HCT116 (cell line): ENCODE measurements around the gene S100P. TPM values are rescaled to one million over a fixed set of nuclear protein-coding genes. Genes with fewer than 3 reads are reported as not detected.

Experiments
- ATAC-seq: fragments of 200-7000 bp; cut with Tn5 transposase; 2 replicates; pipeline ENCODE4 v1.9.1; 2020; ENCODE audit warnings: mild to moderate bottlenecking, moderate library complexity
- BruUV-seq: library from RNA; stranded (reverse); fragments of 400-500 nt; replicated peaks from 2 replicates; lab custom pipeline; 2021; lab: Mats Ljungman, UMichigan
- CTCF ChIA-PET: fragments of 300-600 bp; sonication (Branson Sonifier 250); formaldehyde crosslinking; loops from one replicate; lab custom pipeline; 2021; ENCODE audit warnings: antibody characterized with exemption; lab: Charles Lee
- POLR2A ChIA-PET: fragments of 300-600, 350-600 bp; sonication (Branson Sonifier 250); formaldehyde crosslinking; loops from one replicate; lab custom pipeline; 2021; ENCODE audit warnings: antibody characterized with exemption; lab: Charles Lee
- RAD21 ChIA-PET, 2 experiments: fragments of 300-600 bp; sonication (Branson Sonifier 250); formaldehyde crosslinking; loops; one replicate each; lab custom pipeline; 2023; ENCODE audit warnings: low total read pairs in 2 of 2; ENCODE audit not compliant: uncharacterized antibody in 2 of 2, unreplicated experiment in 2 of 2, low non-redundant PET in 1 of 2; lab: Charles Lee
- DNase-seq: peaks from one replicate; pipeline ENCODE4 v3.0.0-alpha.2; 2010; ENCODE audit warnings: low read depth, low spot score
- H2AFZ ChIP-seq: fragments of 200-600 bp; shearing (Covaris generic), sonication (generic); 2 replicates; pipeline ENCODE4 v1.6.1; 2017; ENCODE audit warnings: low read depth, mixed run types, mixed read lengths, antibody characterized with exemption, low read length; ENCODE audit not compliant: poor library complexity, severe bottlenecking
- H3K27ac ChIP-seq: 2 replicates; pipeline ENCODE4 v1.5.1; 2012; ENCODE audit warnings: low read depth, low read length
- H3K27me3 ChIP-seq: fragments of 200-600 bp; sonication (generic); 2 replicates; pipeline ENCODE4 v1.6.1; 2016; ENCODE audit warnings: mixed run types, low read length, mixed read lengths; ENCODE audit not compliant: insufficient read depth
- H3K36me3 ChIP-seq, 2 experiments: fragments of 200-500 bp in 1 of 2; fragments of 200-600 bp in 1 of 2; sonication (Bioruptor generic) in 1 of 2; sonication (generic) in 1 of 2; 2 replicates each; pipeline versions ENCODE4 v1.5.1 to v1.6.1; 2014 to 2016; ENCODE audit warnings: low read length in 2 of 2, inconsistent platforms in 1 of 2, mixed read lengths in 1 of 2, mixed run types in 1 of 2; ENCODE audit not compliant: insufficient read depth in 2 of 2, control insufficient read depth in 1 of 2
- H3K4me1 ChIP-seq, 2 experiments: fragments of 200-600 bp in 1 of 2; sonication (generic) in 1 of 2; 2 replicates each; pipeline versions ENCODE4 v1.5.1 to v1.6.1; 2012 to 2017; ENCODE audit warnings: low read length in 2 of 2, inconsistent platforms in 1 of 2, mild to moderate bottlenecking in 1 of 2, mixed read lengths in 1 of 2, mixed run types in 1 of 2, moderate library complexity in 1 of 2; ENCODE audit not compliant: insufficient read depth in 2 of 2, control insufficient read depth in 1 of 2
- H3K4me2 ChIP-seq: fragments of 200-600 bp; sonication (generic); 2 replicates; pipeline ENCODE4 v1.6.1; 2017; ENCODE audit warnings: mixed run types, low read length, mixed read lengths
- H3K4me3 ChIP-seq, 2 experiments: fragments of 200-600 bp in 1 of 2; sonication (generic) in 1 of 2; replicated peaks in 1 of 2; 2 replicates each; pipeline ENCODE4 v1.5.1; 2011 to 2016; ENCODE audit warnings: low read length in 2 of 2, control low read depth in 1 of 2, low read depth in 1 of 2, mild to moderate bottlenecking in 1 of 2, mixed read lengths in 1 of 2, mixed run types in 1 of 2
- H3K79me2 ChIP-seq: fragments of 200-600 bp; sonication (generic); 2 replicates; pipeline ENCODE4 v1.6.1; 2017; ENCODE audit warnings: mild to moderate bottlenecking, mixed run types, low read length, moderate library complexity, mixed read lengths; ENCODE audit not compliant: insufficient read depth
- H3K9ac ChIP-seq: fragments of 200-600 bp; sonication (generic); 2 replicates; pipeline ENCODE4 v1.6.1; 2016; ENCODE audit warnings: low read length, mixed read lengths
- H3K9me2 ChIP-seq: fragments of 200-600 bp; sonication (generic), shearing (Covaris generic); 2 replicates; pipeline ENCODE4 v1.6.1; 2017; ENCODE audit warnings: mixed run types, mild to moderate bottlenecking, moderate library complexity; ENCODE audit not compliant: insufficient read depth
- H3K9me3 ChIP-seq, 2 experiments: fragments of 200-500 bp in 1 of 2; fragments of 200-600 bp in 1 of 2; sonication (Bioruptor generic) in 1 of 2; sonication (generic) in 1 of 2; 2 replicates each; pipeline ENCODE4 v1.6.1; 2014 to 2017; ENCODE audit warnings: low read length in 2 of 2, mixed read lengths in 2 of 2, inconsistent platforms in 1 of 2, low read depth in 1 of 2, mild to moderate bottlenecking in 1 of 2, mixed run types in 1 of 2, moderate library complexity in 1 of 2; ENCODE audit not compliant: control insufficient read depth in 1 of 2, insufficient read depth in 1 of 2
- H4K20me1 ChIP-seq: fragments of 200-600 bp; sonication (generic), shearing (Covaris generic); 2 replicates; pipeline ENCODE4 v1.6.1; 2017; ENCODE audit warnings: mixed run types, mild to moderate bottlenecking, moderate library complexity; ENCODE audit not compliant: insufficient read depth
- ATF3 ChIP-seq: IDR thresholded peaks from 2 replicates; pipeline ENCODE4 v1.6.1; 2012
- CBX3 ChIP-seq: IDR thresholded peaks from 2 replicates; pipeline ENCODE4 v1.6.1; 2012; ENCODE audit warnings: low read depth
- CTCF ChIP-seq, 3 experiments: fragments of 200-600 bp in 1 of 3; sonication (generic) in 1 of 3; IDR thresholded peaks in 2 of 3; conservative IDR thresholded peaks in 1 of 3; 2 replicates each; pipeline ENCODE4 v1.5.1; 2012 to 2017; ENCODE audit warnings: low read depth in 2 of 3, low read length in 2 of 3, antibody characterized with exemption in 1 of 3, borderline replicate concordance in 1 of 3, control low read depth in 1 of 3, mild to moderate bottlenecking in 1 of 3, mixed read lengths in 1 of 3, mixed run types in 1 of 3, moderate library complexity in 1 of 3; ENCODE audit not compliant: insufficient read depth in 1 of 3
- ELF1 ChIP-seq: IDR thresholded peaks from 2 replicates; pipeline ENCODE4 v1.6.1; 2012; ENCODE audit warnings: low read depth, borderline replicate concordance
- EZH2 ChIP-seq: fragments of 200-600 bp; sonication (generic); IDR thresholded peaks from 2 replicates; pipeline ENCODE4 v1.6.1; 2017; ENCODE audit warnings: antibody characterized with exemption, mixed run types
- EZH2phosphoT487 ChIP-seq: fragments of 200-600 bp; IDR thresholded peaks from 2 replicates; pipeline ENCODE4 v1.6.1; 2018; ENCODE audit warnings: antibody characterized with exemption, borderline replicate concordance
- FOSL1 ChIP-seq: IDR thresholded peaks from 2 replicates; pipeline ENCODE4 v1.6.1; 2012; ENCODE audit warnings: low read depth
- JUND ChIP-seq: IDR thresholded peaks from 2 replicates; pipeline ENCODE4 v1.6.1; 2012
- POLR2A ChIP-seq: IDR thresholded peaks from 2 replicates; pipeline ENCODE4 v1.7.0; 2011; ENCODE audit warnings: borderline replicate concordance; ENCODE audit not compliant: insufficient read depth, insufficient read length; ENCODE audit errors: extremely low read depth
- POLR2AphosphoS5 ChIP-seq: IDR thresholded peaks from 2 replicates; pipeline ENCODE4 v1.6.1; 2011; ENCODE audit warnings: mild to moderate bottlenecking, low read depth, low read length, moderate library complexity
- RAD21 ChIP-seq: IDR thresholded peaks from 2 replicates; pipeline ENCODE4 v1.6.1; 2012; ENCODE audit warnings: low read depth, mild to moderate bottlenecking
- SIN3A ChIP-seq: IDR thresholded peaks from 2 replicates; pipeline ENCODE4 v1.6.1; 2012; ENCODE audit warnings: low read depth
- YY1 ChIP-seq: IDR thresholded peaks from 2 replicates; pipeline ENCODE4 v1.6.1; 2011; ENCODE audit warnings: low read length, low read depth, moderate library complexity, mild to moderate bottlenecking; ENCODE audit not compliant: insufficient replicate concordance; ENCODE audit errors: extremely low read depth
- ZBTB33 ChIP-seq: IDR thresholded peaks from 2 replicates; pipeline ENCODE4 v1.6.1; 2011; ENCODE audit warnings: mild to moderate bottlenecking, low read length, moderate library complexity; ENCODE audit not compliant: insufficient replicate concordance; ENCODE audit errors: extremely low read depth
- ZFX ChIP-seq: fragments of 450-650 bp; IDR thresholded peaks from 2 replicates; pipeline ENCODE4 v1.6.1; 2017
- ZNF274 ChIP-seq: fragments of 200-500 bp; sonication (Bioruptor generic); IDR thresholded peaks from 2 replicates; pipeline ENCODE4 v1.6.1; 2014; ENCODE audit warnings: mild to moderate bottlenecking, low read depth, low read length, inconsistent platforms
- intact Hi-C: fragments of 100-400 bp; cut with micrococcal nuclease; formaldehyde crosslinking; loops from 2 replicates; pipeline ENCODE4 v1.10.0; 2022
- total RNA-seq: library from RNA; stranded (reverse); gene quantifications from one replicate; pipeline ENCODE4 v1.2.1, GENCODE V29; 2021; ENCODE audit not compliant: unreplicated experiment

Gene S100P
- total RNA-seq, 1 experiment from 2014 or later, result 4.1 TPM

GRCh38 chr4:6657242-6658208, 36.2 kb upstream of the S100P start:
- Histone ChIP-seq H3K27ac (no peak overlapping the region), H3K4me2 (no peak overlapping the region), H3K9me3 (no peaks in the 10 kb centered on the region), H3K79me2 (no peaks in the 10 kb centered on the region), H4K20me1 (no peaks in the 10 kb centered on the region), H3K36me3 (no peaks in the 10 kb centered on the region), H3K9ac (no peak overlapping the region), H3K27me3 (no peaks in the 10 kb centered on the region), H3K4me3 (no peak overlapping the region), H2AFZ (no peak overlapping the region), H3K4me1 (peaks cover 2 to 10% of the 10 kb centered on the region in 2 experiments; a peak in 3 of 4 replicates), H3K9me2 (no peaks in the 10 kb centered on the region)
- POLR2A ChIA-PET, result interaction anchor here (1.9 kb wide), 1 partner anchor 16 kb away, joined by 7 read pairs; a partner anchor contains a TSS
- CTCF ChIA-PET, result no interaction called here
- BruUV-seq, result no TSS peak
- intact Hi-C loops, result no loop called here
- RAD21 ChIA-PET, result no interaction called here
- TF ChIP-seq ZFX, result no peak
- TF ChIP-seq EZH2, result no peak
- DNase-seq (no peak), ATAC-seq (no peak)

GRCh38 chr4:6658209-6658595, 35.5 kb upstream of the S100P start:
- no TSS peak for BruUV-seq
- no peak overlapping the region for H3K9ac ChIP-seq
- DNase-seq (no peak), ATAC-seq (no peak)
- H2AFZ ChIP-seq, result no peak overlapping the region
- H3K36me3 ChIP-seq, result no peaks in the 10 kb centered on the region
- no peaks in the 10 kb centered on the region for H3K9me3 ChIP-seq
- H3K4me1 ChIP-seq, result peaks cover 2 to 10% of the 10 kb centered on the region in 2 experiments; a peak in 3 of 4 replicates
- ChIA-PET POLR2A (interaction anchor here (1.9 kb wide), 1 partner anchor 15 kb away, joined by 7 read pairs; a partner anchor contains a TSS), CTCF (no interaction called here), RAD21 (no interaction called here)
- H3K79me2 ChIP-seq, result no peaks in the 10 kb centered on the region
- no peak overlapping the region for H3K4me2 ChIP-seq
- no peaks in the 10 kb centered on the region for H4K20me1 ChIP-seq
- no peaks in the 10 kb centered on the region for H3K27me3 ChIP-seq
- intact Hi-C loops, result no loop called here
- H3K4me3 ChIP-seq, result no peak overlapping the region
- no peaks in the 10 kb centered on the region for H3K9me2 ChIP-seq
- H3K27ac ChIP-seq, result no peak overlapping the region
- no peak for TF ChIP-seq EZH2phosphoT487
- no peak for TF ChIP-seq ATF3
- no peak for TF ChIP-seq FOSL1
- no peak for TF ChIP-seq YY1
- TF ChIP-seq RAD21, result no peak
- no peak for TF ChIP-seq POLR2AphosphoS5
- TF ChIP-seq EZH2, result no peak
- no peak for TF ChIP-seq ZNF274
- no peak for TF ChIP-seq SIN3A
- no peak for TF ChIP-seq ZBTB33
- TF ChIP-seq ELF1, result no peak
- no peak for TF ChIP-seq JUND
- no peak for TF ChIP-seq CTCF (IDR thresholded peaks at IDR 0.05 in 2 of 3, conservative IDR thresholded peaks at IDR 0.05 in 1 of 3; ENCODE audit: borderline replicate concordance in 1 of 3, insufficient read depth in 1 of 3, low read depth in 2 of 3, low read length in 2 of 3)
- TF ChIP-seq CBX3, result no peak
- no peak for TF ChIP-seq POLR2A
